Body of pancreas (tissue), 4 donors: ENCODE results near the gene PHETA1.

ENCODE experiments used
- CTCF ChIP-seq, 7 experiments: fragments of 450-650 bp in 4 of 7; fragments of 200-600 bp in 3 of 7; sonication (generic) in 3 of 7; IDR thresholded peaks; one replicate each; pipeline ENCODE4 v1.5.1; 2016 to 2019; ENCODE audit warnings: antibody characterized with exemption in 7 of 7
- POLR2A ChIP-seq, 3 donors: fragments of 450-650 bp; IDR thresholded peaks; one replicate each; pipeline ENCODE4 v1.6.1; 2016; ENCODE audit warnings: antibody characterized with exemption in 3 of 3, mild to moderate bottlenecking in 2 of 3

- TF ChIP-seq CTCF (IDR thresholded peaks at IDR 0.05) (no peak), POLR2A (IDR thresholded peaks at IDR 0.05) (no peak)
Observed at GRCh38 chr12:111387747-111388323, 18.9 kb upstream of the PHETA1 start.
